Stimulated activated naive B cell treated with anti-CD40 and anti-IgM and Interleukin-4, amounts not matched to agents 10 μg/mL and 1 μg/mL and 100 μg/mL, for 72 hours (primary cell): Measurements from ENCODE around the gene VWA1.
"Not testable (repeated sequence)": the region's sequence is repeated elsewhere in the genome, so short reads cannot be mapped to it uniquely, and the experiment has no call there.

Source experiments
- ATAC-seq, 2 donors: fragments of 150-1000 bp; cut with Tn5 transposase; replicated peaks; 2 replicates each; pipeline ENCODE4 v1.10.0; 2021; ENCODE audit warnings: moderate library complexity in 1 of 2
- DNase-seq: peaks from one replicate; pipeline ENCODE4 v3.0.0; 2021
- H3K27ac Mint-ChIP-seq: one replicate; pipeline ENCODE4 v1.8.0; 2022; ENCODE audit warnings: mild to moderate bottlenecking, mixed read lengths
- H3K27me3 Mint-ChIP-seq, 2 donors: one replicate each; pipeline ENCODE4 v1.8.0; 2022; ENCODE audit warnings: mixed read lengths in 2 of 2
- H3K36me3 Mint-ChIP-seq, 2 donors: one replicate each; pipeline ENCODE4 v1.8.0; 2022; ENCODE audit warnings: mixed read lengths in 2 of 2, mild to moderate bottlenecking in 1 of 2
- H3K4me1 Mint-ChIP-seq, 2 donors: one replicate each; pipeline ENCODE4 v1.8.0; 2022; ENCODE audit warnings: mixed read lengths in 2 of 2, mild to moderate bottlenecking in 1 of 2
- H3K4me3 Mint-ChIP-seq, 2 donors: one replicate each; pipeline ENCODE4 v1.8.0; 2022; ENCODE audit warnings: mild to moderate bottlenecking in 2 of 2, mixed read lengths in 2 of 2, moderate library complexity in 1 of 2
- H3K9me3 Mint-ChIP-seq, 2 donors: one replicate each; pipeline ENCODE4 v1.8.0; 2022; ENCODE audit warnings: mixed read lengths in 2 of 2, mild to moderate bottlenecking in 1 of 2

The VWA1 gene

DNA sequence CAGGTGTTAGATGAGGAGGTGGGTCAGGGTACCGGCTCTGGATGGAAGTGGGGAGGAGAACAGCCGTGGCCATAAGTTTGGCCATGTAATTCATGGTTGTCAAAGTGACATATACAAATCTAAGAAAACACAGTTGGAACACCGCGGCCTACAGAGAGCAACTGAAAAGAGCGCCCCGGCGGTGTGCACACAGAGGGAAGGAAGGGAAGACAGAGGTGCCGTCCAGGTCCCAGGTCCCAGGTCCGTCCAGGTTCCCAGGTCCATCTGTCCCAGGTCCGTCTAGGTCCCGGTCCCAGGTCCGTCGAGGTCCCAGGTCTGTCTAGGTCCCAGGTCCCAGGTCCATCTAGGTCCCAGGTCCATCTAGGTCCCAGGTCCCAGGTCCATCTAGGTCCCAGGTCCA, 23.9 kb upstream of the VWA1 start:
- H3K9me3 Mint-ChIP-seq = peaks cover 0 to 1% of the 10 kb centered on the region in 2 donors
- ATAC-seq = no peak
- H3K4me1 Mint-ChIP-seq = peaks cover 8 to 32% of the 10 kb centered on the region in 2 donors
- H3K27me3 Mint-ChIP-seq = no peaks in the 10 kb centered on the region
- no peak overlapping the region for H3K4me3 Mint-ChIP-seq
- H3K36me3 Mint-ChIP-seq = peaks cover 10 to 23% of the 10 kb centered on the region in 2 donors
- peak overlapping the region; percentile 44 for H3K27ac Mint-ChIP-seq
- DNase-seq = no peak

DNA sequence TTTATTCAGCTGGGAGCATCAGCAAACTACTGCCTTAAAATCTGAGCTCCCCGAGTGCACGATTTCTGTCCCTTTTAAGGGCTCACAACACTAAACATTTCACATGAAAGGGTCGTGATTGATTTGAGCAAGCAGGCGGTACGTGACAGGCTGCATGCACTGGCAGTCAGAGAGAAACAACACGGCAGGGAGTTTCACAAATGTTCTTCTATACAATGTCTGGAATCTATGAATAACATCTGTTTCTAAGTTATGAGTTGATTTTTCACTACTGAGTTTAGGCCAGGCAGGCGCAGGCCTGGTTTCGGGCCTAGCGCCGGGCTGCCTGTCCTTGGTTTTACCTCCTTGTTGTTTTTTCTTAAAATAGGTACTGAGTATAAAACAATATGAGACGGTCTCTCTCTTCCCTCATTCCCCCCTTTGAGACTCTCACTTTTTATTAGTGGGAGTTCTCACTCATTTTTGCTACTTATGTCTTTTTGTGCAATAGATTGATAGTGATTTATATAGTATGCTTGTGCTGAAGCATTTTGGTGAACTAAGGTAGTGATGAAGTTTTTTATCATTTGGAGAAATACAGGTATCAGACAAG, 23.1 kb upstream of the VWA1 start:
- not testable (repeated sequence) for H3K4me3 Mint-ChIP-seq, H3K27ac Mint-ChIP-seq, DNase-seq, ATAC-seq, H3K27me3 Mint-ChIP-seq, H3K9me3 Mint-ChIP-seq
- Mint-ChIP-seq H3K4me1 (peaks cover 9 to 32% of the 10 kb centered on the region in 2 donors), H3K36me3 (peaks cover 5 to 19% of the 10 kb centered on the region in 2 donors)

GRCh38 chr1:1415751-1416150, 19.7 kb upstream of the VWA1 start:
- DNase-seq (no peak), ATAC-seq (no peak)
- H3K9me3 Mint-ChIP-seq = peaks cover 0 to 1% of the 10 kb centered on the region in 2 donors
- peaks cover 17 to 28% of the 10 kb centered on the region in 2 donors for H3K4me1 Mint-ChIP-seq
- no peak overlapping the region for H3K27ac Mint-ChIP-seq
- no peak overlapping the region for H3K4me3 Mint-ChIP-seq
- H3K36me3 Mint-ChIP-seq = peaks cover 2 to 13% of the 10 kb centered on the region in 2 donors
- H3K27me3 Mint-ChIP-seq = peaks cover 2 to 3% of the 10 kb centered on the region in 2 donors

DNA sequence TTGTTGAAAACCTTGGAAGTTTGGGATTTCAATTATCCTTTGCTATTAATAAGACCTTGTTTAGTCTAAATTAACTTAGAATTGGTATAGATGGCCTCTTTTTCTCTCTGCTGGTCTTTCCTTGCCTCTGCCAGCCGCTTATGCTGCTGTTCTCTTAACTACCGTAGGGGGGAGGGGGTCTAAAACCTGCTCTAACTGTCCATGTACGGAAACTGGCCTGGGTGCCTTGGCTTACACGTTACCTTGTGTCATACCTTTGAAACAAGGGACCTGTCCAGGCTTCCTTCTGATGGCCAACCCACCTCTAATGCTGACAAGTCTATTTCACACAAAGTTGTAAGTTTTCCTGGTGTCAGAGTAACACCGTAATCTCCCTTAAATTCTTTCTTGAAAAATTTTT, 18.1 kb upstream of the VWA1 start:
- H3K9me3 Mint-ChIP-seq, H3K36me3 Mint-ChIP-seq, H3K4me3 Mint-ChIP-seq, DNase-seq, ATAC-seq: not testable (repeated sequence)
- Mint-ChIP-seq H3K27ac (peak overlapping the region; percentile 63), H3K27me3 (peaks cover 6 to 20% of the 10 kb centered on the region in 2 donors), H3K4me1 (peaks cover 16 to 22% of the 10 kb centered on the region in 2 donors)

DNA sequence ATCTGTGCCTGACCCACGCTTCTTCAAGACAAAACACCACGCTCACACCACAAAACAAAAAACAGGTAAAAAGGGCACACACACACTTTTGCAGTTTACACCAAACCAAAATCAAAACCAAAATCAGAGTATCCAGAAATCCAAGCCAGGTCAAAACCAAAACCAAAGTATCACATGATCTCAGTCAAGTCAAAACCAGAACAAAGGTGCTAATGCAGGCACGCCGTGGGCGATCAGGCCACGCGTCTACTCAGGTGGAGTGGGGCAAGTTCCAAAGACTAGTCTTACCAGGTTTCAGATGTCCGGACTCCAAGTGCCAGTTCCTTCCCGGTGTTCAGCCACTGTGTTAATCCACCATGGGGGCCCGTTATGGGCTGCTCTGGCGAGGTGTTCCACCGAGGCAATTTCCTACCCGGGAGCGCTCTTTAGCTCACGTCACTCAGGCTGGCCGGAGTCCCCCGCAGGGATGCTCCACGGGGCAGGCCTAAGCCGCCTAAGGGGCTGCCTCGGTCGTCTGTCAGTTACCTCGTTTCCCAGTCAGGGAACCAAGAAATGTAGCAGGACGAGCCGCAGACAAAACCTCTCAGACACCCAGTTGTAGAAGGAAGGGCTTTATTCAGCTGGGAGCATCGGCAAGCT, 17.5 kb upstream of the VWA1 start:
- Mint-ChIP-seq H3K27ac (peak overlapping the region; percentile 63), H3K27me3 (peaks cover 11 to 25% of the 10 kb centered on the region in 2 donors), H3K4me1 (peaks cover 16 to 22% of the 10 kb centered on the region in 2 donors), H3K4me3 (peak overlapping the region in 1 of 2 donors; percentile 18)
- peak in 1 of 2 donors; percentile 33 for ATAC-seq
- H3K36me3 Mint-ChIP-seq, DNase-seq, H3K9me3 Mint-ChIP-seq: not testable (repeated sequence)

DNA sequence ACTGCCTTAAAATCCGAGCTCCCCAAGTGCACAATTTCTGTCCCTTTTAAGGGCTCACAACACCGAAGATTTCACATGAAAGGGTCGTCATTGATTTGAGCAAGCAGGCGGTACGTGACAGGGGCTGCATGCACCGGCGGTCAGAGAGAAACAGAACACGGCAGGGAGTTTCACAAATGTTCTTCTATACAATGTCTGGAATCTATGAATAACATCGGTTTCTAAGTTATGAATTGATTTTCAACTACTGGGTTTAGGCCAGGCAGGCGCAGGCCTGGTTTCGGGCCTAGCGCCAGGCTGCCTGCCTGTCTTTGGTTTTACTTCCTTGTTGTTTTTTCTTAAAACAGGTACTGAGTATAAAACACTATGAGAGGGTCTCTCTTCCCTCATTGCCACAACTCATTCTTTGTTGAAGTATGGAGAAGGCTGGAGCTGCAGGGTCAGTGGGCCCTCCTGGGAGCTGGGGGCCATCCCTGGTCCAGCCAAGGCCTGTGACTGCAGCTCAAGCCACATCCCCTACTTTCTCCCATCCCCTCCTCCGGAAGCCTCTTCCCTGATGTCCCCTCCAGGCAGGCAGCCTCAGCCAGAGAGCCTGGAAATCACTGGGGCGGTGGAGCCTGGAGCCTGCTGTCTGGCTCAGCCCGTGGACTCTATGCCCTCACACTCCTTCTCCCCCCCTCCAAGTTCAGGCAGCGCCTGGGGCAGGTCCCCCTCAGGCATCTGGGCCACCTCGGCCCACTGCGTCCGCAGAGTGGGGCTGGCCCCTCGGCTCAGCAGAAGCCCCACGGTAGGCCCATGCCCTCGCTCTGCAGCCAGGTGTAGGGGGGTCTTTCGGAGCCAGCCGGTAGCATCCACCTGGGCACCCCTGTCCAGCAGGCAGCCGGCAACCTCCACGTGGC, 16.8 kb upstream of the VWA1 start:
- H3K4me3 Mint-ChIP-seq = no peak overlapping the region
- no peaks in the 10 kb centered on the region for H3K9me3 Mint-ChIP-seq
- peaks cover 16 to 22% of the 10 kb centered on the region in 2 donors for H3K4me1 Mint-ChIP-seq
- H3K36me3 Mint-ChIP-seq = peaks cover 0 to 2% of the 10 kb centered on the region in 2 donors
- ATAC-seq (peak; percentile 10 to 28), DNase-seq (no peak)
- H3K27me3 Mint-ChIP-seq = peaks cover 14 to 30% of the 10 kb centered on the region in 2 donors
- H3K27ac Mint-ChIP-seq = peak overlapping the region; percentile 60

DNA sequence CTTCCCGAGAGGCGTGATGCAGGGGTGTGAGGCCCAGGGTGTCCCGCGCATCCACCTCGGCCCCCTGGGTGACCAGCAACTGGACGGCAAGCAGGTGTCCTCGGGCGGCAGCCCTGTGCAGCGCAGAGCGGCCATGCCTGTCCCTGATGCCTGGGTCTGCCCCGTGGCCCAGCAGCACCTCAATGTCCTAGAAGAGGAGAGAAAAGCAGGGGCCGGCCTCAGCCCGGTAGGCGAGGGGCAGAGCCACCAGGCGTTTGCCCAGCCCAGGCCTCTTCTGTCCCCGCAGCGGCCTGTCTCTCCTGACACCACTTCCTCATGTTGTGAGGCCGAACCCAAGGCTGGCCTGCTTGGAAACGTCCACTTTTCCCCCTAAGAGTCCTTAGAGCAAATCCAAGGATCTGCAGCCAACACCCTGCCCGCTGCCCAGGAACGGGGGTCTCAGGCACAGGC, 16.1 kb upstream of the VWA1 start:
- Mint-ChIP-seq H3K36me3 (peaks cover 0 to 2% of the 10 kb centered on the region in 2 donors), H3K4me3 (peak overlapping the region in 1 of 2 donors; percentile 23), H3K9me3 (no peaks in the 10 kb centered on the region), H3K27me3 (peaks cover 15 to 32% of the 10 kb centered on the region in 2 donors), H3K27ac (no peak overlapping the region), H3K4me1 (peaks cover 16 to 22% of the 10 kb centered on the region in 2 donors)
- DNase-seq (no peak), ATAC-seq (no peak)

DNA sequence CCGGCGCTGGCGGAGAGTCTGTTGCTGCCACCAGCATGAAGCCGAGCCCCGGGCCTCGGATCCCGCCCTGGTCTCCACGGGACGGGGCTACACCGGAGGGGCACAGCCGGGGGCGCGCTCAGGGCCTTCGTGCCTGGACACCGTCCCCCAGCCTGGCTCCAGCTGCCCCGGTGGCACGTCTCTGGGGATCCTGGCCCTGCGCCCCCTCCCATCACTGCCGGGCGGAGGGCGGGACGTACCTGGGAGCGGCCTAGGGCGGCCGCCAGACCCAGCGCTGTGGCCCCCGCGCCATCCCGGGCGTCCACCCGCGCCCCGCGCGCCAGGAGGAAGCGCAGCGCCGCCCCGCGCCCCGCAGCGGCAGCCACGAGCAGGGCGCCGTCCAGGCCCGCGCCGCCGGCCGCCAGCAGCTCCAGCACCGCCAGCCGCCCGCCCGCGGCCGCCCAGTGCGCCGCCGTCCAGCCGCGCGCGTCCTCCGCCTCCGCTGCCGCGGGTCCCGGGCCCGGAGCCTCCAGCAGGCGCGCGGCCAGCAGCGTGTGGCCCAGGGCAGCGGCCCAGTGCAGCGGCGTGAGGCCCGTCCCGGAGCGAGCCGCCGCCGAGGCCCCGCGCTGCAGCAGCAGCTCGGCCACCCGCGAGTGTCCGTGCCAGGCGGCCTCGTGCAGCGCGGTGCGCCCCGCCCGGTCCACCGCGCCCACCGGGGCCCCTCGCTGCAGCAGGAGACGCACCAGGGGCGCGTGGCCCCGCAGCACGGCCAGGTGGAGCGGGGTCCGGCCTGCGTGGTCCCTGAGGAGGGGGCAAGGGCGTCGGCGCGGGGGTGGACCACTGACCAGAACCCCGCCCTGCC, 15.5 kb upstream of the VWA1 start:
- H3K27ac Mint-ChIP-seq = no peak overlapping the region
- DNase-seq = no peak
- H3K36me3 Mint-ChIP-seq = peaks cover 0 to 2% of the 10 kb centered on the region in 2 donors
- H3K9me3 Mint-ChIP-seq = no peaks in the 10 kb centered on the region
- H3K27me3 Mint-ChIP-seq = peaks cover 22 to 38% of the 10 kb centered on the region in 2 donors
- no peak overlapping the region for H3K4me3 Mint-ChIP-seq
- H3K4me1 Mint-ChIP-seq = peaks cover 16 to 22% of the 10 kb centered on the region in 2 donors
- ATAC-seq = peak; percentile 60 to 61

DNA sequence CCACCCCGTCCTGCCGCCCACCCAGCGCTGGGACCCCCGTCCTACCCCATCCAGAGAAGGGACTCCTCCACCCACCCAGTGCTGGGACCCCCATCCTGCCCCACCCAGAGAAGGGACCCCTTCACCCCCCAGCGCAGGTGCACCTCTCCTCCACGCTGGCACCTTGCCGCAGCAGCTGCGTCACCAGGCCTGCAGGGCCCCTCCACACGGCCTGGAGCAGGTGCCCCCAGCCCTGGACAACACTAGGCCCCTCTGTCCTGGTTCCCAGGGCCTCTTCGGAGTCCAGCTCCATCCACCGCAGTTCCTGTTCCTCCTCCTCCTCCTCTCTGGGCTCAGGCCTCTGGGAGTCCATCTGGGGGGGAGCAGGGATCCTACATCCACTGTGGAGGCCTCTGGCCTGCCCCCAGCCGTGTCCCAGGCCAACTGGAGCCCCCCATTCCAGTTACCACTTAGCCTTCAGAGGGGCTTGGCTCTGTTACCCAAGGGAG, 14.8 kb upstream of the VWA1 start:
- Mint-ChIP-seq H3K4me3 (peak overlapping the region; percentile 70 to 78), H3K9me3 (no peaks in the 10 kb centered on the region), H3K36me3 (peaks cover 0 to 2% of the 10 kb centered on the region in 2 donors), H3K27ac (peak overlapping the region; percentile 67), H3K27me3 (peaks cover 22 to 45% of the 10 kb centered on the region in 2 donors), H3K4me1 (peaks cover 16 to 22% of the 10 kb centered on the region in 2 donors)
- no peak for ATAC-seq
- DNase-seq = no peak

- no peak for ATAC-seq
- H3K4me1 Mint-ChIP-seq = peaks cover 17 to 25% of the 10 kb centered on the region in 2 donors
- no peak for DNase-seq
- H3K4me3 Mint-ChIP-seq = peak within 1 kb of the TSS; percentile 70 to 78
- peaks cover 0 to 2% of the 10 kb centered on the region in 2 donors for H3K36me3 Mint-ChIP-seq
- H3K27ac Mint-ChIP-seq = peak within 1 kb of the TSS; percentile 67
- peaks cover 28 to 51% of the 10 kb centered on the region in 2 donors for H3K27me3 Mint-ChIP-seq
- no peaks in the 10 kb centered on the region for H3K9me3 Mint-ChIP-seq
Observed at GRCh38 chr1:1421147-1421906, 14.2 kb upstream of the VWA1 start, which contains the start of gene ANKRD65. Gene ANKRD65, minus strand, starts transcription at chr1:1421276. Its CDS starts 271 bp downstream, at chr1:1421005.

DNA sequence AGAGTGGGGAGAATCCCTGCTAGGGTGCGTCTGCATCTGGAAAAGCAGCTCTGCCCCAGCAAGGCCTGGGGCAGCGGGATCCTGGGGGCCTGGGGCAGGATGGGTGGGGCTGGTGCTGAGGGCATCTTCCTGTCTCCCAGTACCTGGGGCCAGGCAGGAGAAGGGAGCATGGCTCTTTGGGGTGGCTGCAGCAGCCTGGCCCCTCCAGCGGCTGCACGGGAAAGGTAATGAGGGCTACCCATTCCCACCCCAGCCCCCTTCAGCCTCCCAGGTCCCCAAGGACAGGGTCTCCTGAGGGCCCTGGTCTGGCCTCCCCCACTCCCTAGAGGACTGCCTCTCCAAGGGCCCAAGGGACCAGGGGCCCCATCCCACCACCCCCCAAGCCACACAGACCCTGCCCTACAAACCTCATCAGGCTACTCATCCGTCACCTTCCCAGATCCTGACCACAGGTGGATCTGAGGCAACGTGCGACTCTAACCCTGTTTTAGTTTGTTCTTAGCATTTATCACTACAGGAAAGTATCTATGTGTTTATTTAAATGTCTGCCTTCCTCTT, 13.5 kb upstream of the VWA1 start:
- H3K27me3 Mint-ChIP-seq = peaks cover 30 to 55% of the 10 kb centered on the region in 2 donors
- peaks cover 0 to 2% of the 10 kb centered on the region in 2 donors for H3K36me3 Mint-ChIP-seq
- DNase-seq (no peak), ATAC-seq (no peak)
- no peak overlapping the region for H3K4me3 Mint-ChIP-seq
- no peak overlapping the region for H3K27ac Mint-ChIP-seq
- peaks cover 19 to 28% of the 10 kb centered on the region in 2 donors for H3K4me1 Mint-ChIP-seq
- H3K9me3 Mint-ChIP-seq = no peaks in the 10 kb centered on the region

DNA sequence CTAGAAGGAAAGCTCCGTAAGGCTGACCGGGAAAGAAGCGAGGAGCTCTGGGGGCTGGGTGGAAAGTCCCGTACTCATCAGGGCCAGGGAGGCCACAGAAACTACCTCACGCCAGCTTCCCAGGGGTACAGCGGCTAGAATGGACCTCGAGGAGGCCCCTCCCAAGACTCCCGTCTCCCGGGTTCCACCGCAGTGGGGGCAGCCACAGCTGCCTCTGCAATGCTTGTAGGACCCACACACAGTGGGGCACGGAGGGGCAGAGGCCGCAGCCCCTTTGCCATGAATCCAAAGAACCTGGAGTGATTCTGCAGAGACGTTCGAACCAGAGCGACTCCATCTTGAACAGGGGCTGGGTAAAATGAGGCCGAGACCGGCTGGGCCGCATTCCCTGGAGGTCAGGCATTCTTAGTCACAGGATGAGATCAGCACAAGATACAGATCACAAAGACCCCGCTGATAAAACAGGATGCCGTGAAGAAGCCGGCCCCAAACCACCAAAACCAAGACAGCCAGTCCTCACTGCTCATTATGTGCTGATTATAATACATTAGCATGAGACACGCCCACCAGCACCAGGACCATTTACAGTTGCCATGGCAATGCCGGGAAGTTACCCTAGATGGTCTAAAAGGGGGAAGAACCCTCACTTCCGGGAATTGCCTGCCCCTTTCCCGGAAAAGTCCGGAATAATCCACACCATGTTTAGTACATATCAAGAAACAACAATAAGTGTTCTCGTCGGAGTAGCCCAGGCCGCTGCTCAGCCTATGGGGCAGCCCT, 12.8 kb upstream of the VWA1 start:
- Mint-ChIP-seq H3K4me1 (peaks cover 15 to 25% of the 10 kb centered on the region in 2 donors), H3K27me3 (peaks cover 30 to 55% of the 10 kb centered on the region in 2 donors), H3K36me3 (peaks cover 0 to 2% of the 10 kb centered on the region in 2 donors), H3K4me3 (no peak overlapping the region), H3K27ac (no peak overlapping the region), H3K9me3 (no peaks in the 10 kb centered on the region)
- ATAC-seq (no peak), DNase-seq (no peak)
